SW 1271 (cell line): Measurements from ENCODE around the gene EIF2A.
"Not testable (repeated sequence)": the region's sequence is repeated elsewhere in the genome, so short reads cannot be mapped to it uniquely, and the experiment has no call there.

ENCODE experiments used
- DNase-seq, 2 experiments: peaks; one replicate each; lab custom pipeline; 2025; lab: John Stamatoyannopoulos, UW

The EIF2A gene

GRCh38 chr3:150602426-150603152 is 56.0 kb downstream of the EIF2A start:
- no peak for DNase-seq

GRCh38 chr3:150603153-150603979 is 56.8 kb downstream of the EIF2A start, which contains the start of gene SELENOT:
Gene SELENOT (plus strand): TSS chr3:150603321. CDS start chr3:150603363, 42 bp downstream.
- peak; percentile 79 to 95 for DNase-seq

GRCh38 chr3:150603980-150604319 is 57.4 kb downstream of the EIF2A start:
- no peak for DNase-seq

GRCh38 chr3:150605998-150606641 is 59.5 kb downstream of the EIF2A start:
- DNase-seq = no peak

- no peak for DNase-seq
Observed at GRCh38 chr3:150607267-150608065, 60.9 kb downstream of the EIF2A start.

GRCh38 chr3:150609988-150610387 is 63.4 kb downstream of the EIF2A start:
- DNase-seq = no peak

GRCh38 chr3:150610785-150611184 is 64.2 kb downstream of the EIF2A start:
- no peak for DNase-seq

- DNase-seq = no peak
Observed at GRCh38 chr3:150611666-150612065, 65.1 kb downstream of the EIF2A start.

- DNase-seq = no peak
Observed at GRCh38 chr3:150612494-150612893, 65.9 kb downstream of the EIF2A start.

GRCh38 chr3:150613034-150613433 is 66.4 kb downstream of the EIF2A start:
- DNase-seq = no peak

- no peak for DNase-seq
Observed at GRCh38 chr3:150613709-150614480, 67.3 kb downstream of the EIF2A start.

GRCh38 chr3:150620002-150620689 is 73.6 kb downstream of the EIF2A start:
- no peak for DNase-seq

- DNase-seq = not testable (repeated sequence)
Observed at GRCh38 chr3:150622955-150623354, 76.4 kb downstream of the EIF2A start.

- no peak for DNase-seq
Observed at GRCh38 chr3:150623945-150624344, 77.4 kb downstream of the EIF2A start.

GRCh38 chr3:150626148-150626930 is 79.8 kb downstream of the EIF2A start:
- no peak for DNase-seq

- no peak for DNase-seq
Observed at GRCh38 chr3:150627557-150627956, 81.0 kb downstream of the EIF2A start.

GRCh38 chr3:150631515-150632221 is 85.1 kb downstream of the EIF2A start:
- no peak for DNase-seq

GRCh38 chr3:150635076-150635475 is 88.5 kb downstream of the EIF2A start:
- no peak for DNase-seq

- DNase-seq = no peak
Observed at GRCh38 chr3:150635526-150635925, 88.9 kb downstream of the EIF2A start.
